SK-MEL-5 (cell line): ENCODE measurements around the gene TMCO2. TPM values are rescaled to one million over a fixed set of nuclear protein-coding genes. Genes with fewer than 3 reads are reported as not detected.
A peak's percentile ranks its signal among the peaks of the same experiment; 100 is the strongest.

ENCODE experiments used
- DNase-seq: peaks from one replicate; pipeline ENCODE4 v3.0.0-alpha.2; 2016; ENCODE audit warnings: low read depth, low spot score
- in situ Hi-C: cut with HindIII; loops from 2 replicates; pipeline ENCODE4 v1.10.0; 2016; ENCODE audit warnings: low sequenced_read_pairs, high pct_unique_total_duplicates, low pct_unique_long_range_greater_than_20kb
- total RNA-seq: library from RNA; depleted of rRNA; stranded (reverse); fragments of >200 nt; shearing (Covaris generic); gene quantifications from 2 replicates; pipeline ENCODE4 v1.2.3, GENCODE V29; 2014

TMCO2 gene
- total RNA-seq, 1 experiment from 2014 or later, result not detected

GRCh38 chr1:40255231-40255630 lies 7.5 kb downstream of the TMCO2 start:
- in situ Hi-C loops, result no loop called here
- no peak for DNase-seq

- DNase-seq, result no peak
- in situ Hi-C loops, result no loop called here
Measured at GRCh38 chr1:40256401-40257084, 8.8 kb downstream of the TMCO2 start.

- DNase-seq, result no peak
- in situ Hi-C loops, result no loop called here
Measured at GRCh38 chr1:40257313-40257687, 9.6 kb downstream of the TMCO2 start.

- in situ Hi-C loops, result no loop called here
- DNase-seq, result peak; percentile 95
Measured at GRCh38 chr1:40257688-40258444, 10.1 kb downstream of the TMCO2 start, which contains the start of gene ZMPSTE24. ZMPSTE24 (plus strand) TSS chr1:40258236; CDS start chr1:40258272, 36 bp downstream.

GRCh38 chr1:40258445-40258769 lies 10.7 kb downstream of the TMCO2 start:
- in situ Hi-C loops, result no loop called here
- DNase-seq, result peak; percentile 32

- in situ Hi-C loops, result no loop called here
- DNase-seq, result no peak
Measured at GRCh38 chr1:40264354-40264781, 16.6 kb downstream of the TMCO2 start.

- in situ Hi-C loops, result no loop called here
- DNase-seq, result no peak
Measured at GRCh38 chr1:40265298-40265697, 17.6 kb downstream of the TMCO2 start.

- in situ Hi-C loops, result no loop called here
Measured at GRCh38 chr1:40265919-40266318, 18.2 kb downstream of the TMCO2 start.

GRCh38 chr1:40266786-40267535 lies 19.2 kb downstream of the TMCO2 start:
- in situ Hi-C loops, result no loop called here
- no peak for DNase-seq

More at GRCh38 chr1:40265919-40266318, 18.2 kb downstream of the TMCO2 start:
- DNase-seq, result no peak

GRCh38 chr1:40267767-40268187 lies 20.0 kb downstream of the TMCO2 start:
- in situ Hi-C loops, result no loop called here
- no peak for DNase-seq

GRCh38 chr1:40268211-40268610 lies 20.5 kb downstream of the TMCO2 start:
- in situ Hi-C loops, result no loop called here

GRCh38 chr1:40270152-40270834 lies 22.6 kb downstream of the TMCO2 start:
- in situ Hi-C loops, result no loop called here
- DNase-seq, result no peak

More at GRCh38 chr1:40268211-40268610, 20.5 kb downstream of the TMCO2 start:
- DNase-seq, result no peak

- DNase-seq, result no peak
- in situ Hi-C loops, result no loop called here
Measured at GRCh38 chr1:40272653-40273213, 25.0 kb downstream of the TMCO2 start.

GRCh38 chr1:40273547-40274166 lies 25.9 kb downstream of the TMCO2 start:
- DNase-seq, result no peak
- in situ Hi-C loops, result no loop called here

- DNase-seq, result no peak
Measured at GRCh38 chr1:40274331-40274730, 26.6 kb downstream of the TMCO2 start.

GRCh38 chr1:40276122-40276521 lies 28.4 kb downstream of the TMCO2 start:
- in situ Hi-C loops, result no loop called here

More at GRCh38 chr1:40274331-40274730, 26.6 kb downstream of the TMCO2 start:
- in situ Hi-C loops, result no loop called here

GRCh38 chr1:40281853-40282252 lies 34.1 kb downstream of the TMCO2 start:
- no peak for DNase-seq
- in situ Hi-C loops, result no loop called here

More at GRCh38 chr1:40276122-40276521, 28.4 kb downstream of the TMCO2 start:
- DNase-seq, result no peak
